CD4-positive, alpha-beta T cell treated with Interleukin-21 for 1 hour (primary cell): ENCODE measurements around the gene KAT2B.
"Not testable (repeated sequence)": the region's sequence is repeated elsewhere in the genome, so short reads cannot be mapped to it uniquely, and the experiment has no call there.

Source experiments
- DNase-seq: peaks from one replicate; pipeline ENCODE4 v3.0.0-alpha.2; 2020

Gene KAT2B

DNA sequence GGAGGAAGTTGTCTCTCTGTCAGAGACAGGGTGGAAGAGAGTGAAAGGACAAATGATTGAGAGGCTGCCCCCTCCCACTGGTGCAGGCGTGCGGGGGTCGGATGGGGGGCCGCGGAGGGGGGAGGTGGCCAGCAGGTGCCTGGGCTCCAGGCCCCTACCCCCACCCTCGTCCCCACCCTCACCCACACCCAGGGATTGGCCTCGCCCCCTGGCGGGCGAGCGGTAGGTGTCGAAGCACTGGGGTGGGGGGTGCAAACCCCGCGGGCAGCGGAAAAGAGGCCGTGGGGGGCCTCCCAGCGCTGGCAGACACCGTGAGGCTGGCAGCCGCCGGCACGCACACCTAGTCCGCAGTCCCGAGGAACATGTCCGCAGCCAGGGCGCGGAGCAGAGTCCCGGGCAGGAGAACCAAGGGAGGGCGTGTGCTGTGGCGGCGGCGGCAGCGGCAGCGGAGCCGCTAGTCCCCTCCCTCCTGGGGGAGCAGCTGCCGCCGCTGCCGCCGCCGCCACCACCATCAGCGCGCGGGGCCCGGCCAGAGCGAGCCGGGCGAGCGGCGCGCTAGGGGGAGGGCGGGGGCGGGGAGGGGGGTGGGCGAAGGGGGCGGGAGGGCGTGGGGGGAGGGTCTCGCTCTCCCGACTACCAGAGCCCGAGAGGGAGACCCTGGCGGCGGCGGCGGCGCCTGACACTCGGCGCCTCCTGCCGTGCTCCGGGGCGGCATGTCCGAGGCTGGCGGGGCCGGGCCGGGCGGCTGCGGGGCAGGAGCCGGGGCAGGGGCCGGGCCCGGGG is at the start of gene KAT2B:
Gene KAT2B (plus strand): TSS at position 682 of the 783 bp plus-strand sequence. CDS start 32 bp downstream, at position 714.
- peak; percentile 86 for DNase-seq

- DNase-seq: no peak
These were observed 45.5 kb upstream of the KAT2B start for GRCh38 chr3:19994796-19995195.

DNA sequence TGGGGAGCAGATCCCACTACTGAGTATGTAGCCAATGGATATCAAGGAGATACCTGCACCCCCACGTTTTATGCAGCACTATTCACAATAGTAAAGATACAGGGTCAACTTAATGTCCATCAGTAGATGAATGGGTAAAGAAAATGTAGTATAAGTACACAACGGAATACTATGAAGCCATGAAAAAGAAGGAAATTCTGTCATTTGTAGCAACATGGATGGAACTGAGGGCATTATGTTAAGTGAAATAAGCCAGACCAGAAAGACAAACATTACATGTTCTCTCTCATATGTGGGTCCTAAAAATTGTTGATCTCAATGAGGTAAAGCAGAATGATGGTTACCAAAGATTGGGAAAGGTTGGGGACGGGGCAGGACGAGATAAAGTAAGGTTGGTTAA is 42.7 kb upstream of the KAT2B start:
- no peak for DNase-seq

GRCh38 chr3:20001932-20002331 is 38.3 kb upstream of the KAT2B start:
- DNase-seq: no peak

DNA sequence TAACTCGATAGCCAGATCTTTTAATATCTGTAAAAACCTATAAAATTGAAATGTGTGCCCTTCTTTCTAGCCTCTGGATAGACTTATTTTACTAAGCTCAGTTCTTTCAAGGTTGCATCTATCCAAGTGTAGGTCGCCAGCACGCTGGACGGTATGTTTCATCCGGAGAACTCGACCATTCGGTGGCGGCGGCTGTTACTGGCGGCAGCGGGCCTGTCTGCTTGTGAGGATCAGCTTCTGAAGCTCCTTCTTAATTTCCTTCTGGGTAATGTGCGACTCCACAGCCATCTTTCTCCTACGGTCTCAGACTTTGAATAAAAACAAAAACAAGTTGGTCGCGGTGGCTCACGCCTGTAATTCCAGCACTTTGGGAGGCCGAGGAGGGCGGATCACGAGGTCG is 32.3 kb upstream of the KAT2B start:
- DNase-seq: no peak

- no peak for DNase-seq
These were observed 31.6 kb upstream of the KAT2B start for GRCh38 chr3:20008646-20009045.

GRCh38 chr3:20012164-20012563 is 28.1 kb upstream of the KAT2B start, which contains the start of gene PP2D1:
PP2D1 (minus strand) TSS chr3:20012264; CDS start chr3:20012072, 192 bp downstream.
- no peak for DNase-seq

- no peak for DNase-seq
These were observed 26.9 kb upstream of the KAT2B start for GRCh38 chr3:20013396-20013795.

GRCh38 chr3:20015525-20015924 is 24.7 kb upstream of the KAT2B start:
- no peak for DNase-seq

DNA sequence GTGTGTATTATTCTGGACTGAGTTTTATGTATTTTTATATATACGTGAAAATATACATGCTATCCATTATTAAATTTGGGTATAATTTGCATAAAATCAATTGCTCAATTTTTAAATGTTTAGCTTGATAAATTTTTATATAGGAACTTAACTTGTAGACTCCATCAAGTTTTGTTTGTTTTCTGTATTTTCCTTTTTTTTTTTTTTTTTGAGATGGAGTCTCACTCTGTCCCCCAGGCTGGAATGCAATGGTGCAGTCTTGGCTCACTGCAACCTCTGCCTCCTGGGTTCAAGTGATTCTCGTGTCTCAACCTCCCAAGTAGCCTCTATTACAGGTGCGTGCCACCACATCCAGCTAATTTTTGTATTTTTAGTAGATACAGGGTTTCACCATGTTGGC is 24.2 kb upstream of the KAT2B start:
- not testable (repeated sequence) for DNase-seq

GRCh38 chr3:20022954-20023622 is 17.2 kb upstream of the KAT2B start:
- no peak for DNase-seq

DNA sequence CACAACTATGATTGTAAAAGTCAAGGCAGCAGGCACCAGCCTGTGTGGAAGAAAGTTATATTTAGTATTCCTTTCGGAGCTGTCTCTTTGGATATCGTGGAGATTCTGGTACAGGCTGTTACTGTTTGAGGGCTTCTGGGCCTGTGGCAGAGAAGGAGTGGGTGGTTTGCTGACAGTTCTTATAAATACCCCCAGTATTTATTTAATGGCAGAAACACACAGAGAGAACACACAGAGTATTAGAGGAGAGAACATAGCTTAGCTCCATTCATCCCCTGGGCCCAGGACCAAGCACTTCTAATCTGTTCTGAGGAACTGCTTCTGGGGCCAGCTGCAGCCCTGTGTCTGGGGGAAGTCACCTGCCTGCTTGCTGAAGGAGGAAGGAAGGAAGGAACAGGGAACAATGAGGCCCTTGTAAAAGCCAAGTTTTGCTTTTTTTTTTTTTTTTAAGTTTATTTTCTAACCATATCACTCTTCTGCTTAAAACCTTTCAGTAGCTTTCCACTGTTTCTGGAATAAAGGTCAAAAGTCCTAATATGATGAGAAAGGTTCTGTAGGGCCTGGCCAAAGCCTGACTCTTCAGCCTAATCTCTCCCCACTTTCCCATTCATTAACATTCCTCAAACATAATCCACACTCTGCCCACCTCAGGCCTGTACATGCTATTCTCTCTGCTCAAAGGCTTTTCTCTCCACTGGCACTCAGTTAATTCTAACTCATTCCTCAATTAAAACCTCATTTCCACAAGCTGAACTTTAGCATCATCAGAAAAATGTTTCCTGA is 16.4 kb upstream of the KAT2B start:
- no peak for DNase-seq

DNA sequence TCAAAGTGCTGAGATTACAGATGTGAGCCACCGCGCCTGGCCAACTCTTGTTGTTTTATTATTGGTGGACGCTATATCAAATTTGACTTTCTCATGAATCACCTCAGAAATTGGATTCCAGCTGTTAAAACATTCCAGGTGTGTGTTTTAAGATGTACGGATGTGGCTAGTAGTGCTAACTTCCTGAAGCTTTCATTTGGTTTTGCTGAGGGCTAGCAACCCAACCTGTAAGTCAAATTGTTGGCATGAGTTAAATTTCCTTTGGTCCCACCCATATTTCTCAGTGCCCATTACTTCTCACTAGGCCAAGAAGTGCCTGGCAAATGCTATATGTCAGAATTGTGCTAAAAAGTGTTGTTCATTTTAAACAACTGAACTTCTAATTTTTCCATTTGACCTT is 13.1 kb upstream of the KAT2B start:
- DNase-seq: no peak

DNA sequence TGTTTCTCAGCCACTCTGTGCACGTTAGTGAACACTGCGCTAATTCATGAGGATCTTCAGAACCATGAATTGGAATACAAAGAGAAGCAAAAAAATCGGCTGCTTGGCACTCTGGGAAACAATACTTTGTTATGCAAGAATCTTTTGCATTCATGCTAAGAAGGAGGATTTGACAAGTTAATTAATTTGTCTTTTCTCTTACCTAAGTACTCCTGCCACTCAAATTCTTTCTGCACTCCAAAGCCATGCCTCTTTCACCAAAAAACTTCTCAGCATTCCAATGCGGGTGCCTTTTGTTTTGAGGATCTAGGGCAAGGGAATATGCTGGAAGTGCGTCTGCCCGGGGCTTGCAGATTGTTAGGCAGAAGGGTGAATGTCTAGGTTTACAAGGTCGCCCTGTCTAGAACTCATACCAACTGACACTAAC is 11.3 kb upstream of the KAT2B start:
- DNase-seq: no peak

DNA sequence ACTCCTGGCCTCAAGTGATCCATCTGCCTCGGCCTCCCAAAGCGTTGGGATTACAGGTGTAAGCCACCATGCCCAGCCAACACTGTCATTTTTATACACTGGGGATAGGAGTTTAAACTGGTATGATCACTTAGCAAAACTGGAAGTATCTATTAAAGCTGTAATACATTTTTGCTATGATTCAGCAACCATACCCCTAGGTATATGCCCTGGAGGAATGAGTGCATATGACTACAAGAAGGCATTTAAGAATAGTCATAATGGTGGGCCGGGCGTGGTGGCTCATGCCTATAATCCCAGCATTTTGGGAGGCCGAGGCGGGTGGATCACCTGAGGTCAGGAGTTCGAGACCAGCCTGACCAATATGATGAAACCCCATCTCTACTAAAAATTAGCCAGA is 8.3 kb upstream of the KAT2B start:
- DNase-seq: not testable (repeated sequence)

DNA sequence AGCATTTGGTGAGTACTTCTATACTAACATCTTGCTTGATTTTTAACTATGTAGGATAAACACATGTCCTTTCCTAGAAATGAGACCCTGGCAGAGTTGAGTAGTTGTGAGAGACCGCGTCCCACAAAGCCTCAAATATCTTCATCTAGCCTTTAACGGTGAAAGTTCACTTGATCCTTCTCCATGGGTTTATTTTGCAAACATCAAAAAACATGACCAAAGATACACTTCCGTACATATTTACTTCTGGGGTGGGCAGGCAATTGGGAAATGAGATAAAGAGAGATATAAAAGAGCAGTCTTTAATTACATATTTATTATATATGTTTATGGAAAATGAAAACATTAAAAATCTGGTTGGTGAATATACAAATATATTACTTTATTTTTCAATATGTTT is 5.2 kb upstream of the KAT2B start:
- no peak for DNase-seq

DNA sequence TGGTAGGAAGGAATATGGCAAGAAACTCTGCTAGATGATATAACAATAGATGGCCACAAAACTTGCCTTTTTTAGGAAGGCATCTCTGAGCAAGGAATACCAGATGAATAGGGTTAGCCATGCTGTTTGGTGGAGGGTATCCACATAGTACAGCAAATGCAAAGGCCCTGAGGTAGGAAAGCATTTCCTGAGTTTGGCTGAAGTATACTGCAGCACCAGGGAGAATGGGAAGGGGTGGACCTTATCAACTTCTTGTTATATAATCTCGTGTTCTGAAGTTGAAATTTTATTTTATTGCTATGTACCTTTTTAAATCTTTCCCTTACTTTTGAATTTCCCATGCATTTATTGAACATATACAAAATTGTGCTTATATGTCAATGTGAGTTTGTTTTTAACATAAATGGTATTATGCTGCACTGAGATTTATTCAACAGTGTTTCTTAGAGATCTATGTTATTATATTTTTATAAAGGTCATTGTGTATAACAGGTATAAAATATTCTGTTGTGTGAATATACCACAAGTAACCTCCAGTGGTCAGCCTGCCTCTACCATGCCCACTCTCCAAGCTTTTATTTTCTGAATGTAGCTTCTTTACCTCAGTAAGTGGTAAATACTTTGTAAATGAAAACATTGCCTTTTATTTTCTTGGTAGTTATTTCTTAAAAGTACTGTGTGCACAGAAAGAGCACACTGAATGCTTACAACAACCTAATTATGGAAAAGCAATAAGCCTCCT is 2.8 kb upstream of the KAT2B start:
- DNase-seq: no peak

- DNase-seq: no peak
These were observed 1.4 kb upstream of the KAT2B start for GRCh38 chr3:20038699-20039465.

DNA sequence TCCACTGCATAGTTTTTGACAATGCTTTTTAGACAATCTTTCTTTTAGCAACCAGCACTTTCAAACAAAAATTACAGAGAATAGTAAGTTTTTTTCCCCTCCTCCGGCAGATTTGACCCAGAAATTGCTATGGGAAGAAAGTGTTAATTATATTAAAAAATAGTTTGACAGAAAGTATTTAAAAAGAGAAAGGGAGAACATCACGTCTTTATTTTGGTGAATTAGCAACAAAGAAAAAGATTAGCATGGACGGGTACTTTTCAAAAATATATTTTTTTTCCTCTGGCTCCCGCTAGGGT is 831 bp upstream of the KAT2B start:
- DNase-seq: no peak

DNA sequence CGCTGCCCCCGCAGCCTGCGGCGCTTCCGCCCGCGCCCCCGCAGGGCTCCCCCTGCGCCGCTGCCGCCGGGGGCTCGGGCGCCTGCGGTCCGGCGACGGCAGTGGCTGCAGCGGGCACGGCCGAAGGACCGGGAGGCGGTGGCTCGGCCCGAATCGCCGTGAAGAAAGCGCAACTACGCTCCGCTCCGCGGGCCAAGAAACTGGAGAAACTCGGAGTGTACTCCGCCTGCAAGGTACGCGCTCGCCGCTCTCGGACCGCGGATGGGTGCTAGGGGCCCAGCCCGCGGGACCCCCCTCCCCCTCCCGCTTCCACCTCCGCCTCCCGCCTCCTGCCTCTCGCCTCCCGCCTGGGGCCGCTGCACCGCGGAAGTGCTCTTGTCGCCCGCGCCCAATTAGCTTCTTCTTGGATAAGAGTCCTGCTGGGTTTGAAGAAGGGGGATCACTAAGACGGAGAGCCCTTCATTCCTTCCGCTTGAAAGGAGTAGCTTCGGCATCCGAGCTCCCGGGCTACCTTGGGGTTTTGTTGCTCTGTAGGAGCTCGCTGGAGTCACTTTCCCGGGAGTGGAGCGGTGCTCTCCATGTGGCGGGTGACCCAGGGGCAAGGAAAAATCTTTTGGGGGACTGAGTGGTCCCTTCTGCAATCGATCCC is 426 bp downstream of the KAT2B start:
- peak; percentile 72 for DNase-seq

- peak; percentile 75 for DNase-seq
These were observed 1.0 kb downstream of the KAT2B start for GRCh38 chr3:20041197-20041780.
